ENCODE results near the gene PLEKHA5. TPM values are rescaled to one million over a fixed set of nuclear protein-coding genes. Genes with fewer than 3 reads are reported as not detected.

The PLEKHA5 gene
- total RNA-seq, 1 donor from 2014 or later: 5.3 TPM

DNA sequence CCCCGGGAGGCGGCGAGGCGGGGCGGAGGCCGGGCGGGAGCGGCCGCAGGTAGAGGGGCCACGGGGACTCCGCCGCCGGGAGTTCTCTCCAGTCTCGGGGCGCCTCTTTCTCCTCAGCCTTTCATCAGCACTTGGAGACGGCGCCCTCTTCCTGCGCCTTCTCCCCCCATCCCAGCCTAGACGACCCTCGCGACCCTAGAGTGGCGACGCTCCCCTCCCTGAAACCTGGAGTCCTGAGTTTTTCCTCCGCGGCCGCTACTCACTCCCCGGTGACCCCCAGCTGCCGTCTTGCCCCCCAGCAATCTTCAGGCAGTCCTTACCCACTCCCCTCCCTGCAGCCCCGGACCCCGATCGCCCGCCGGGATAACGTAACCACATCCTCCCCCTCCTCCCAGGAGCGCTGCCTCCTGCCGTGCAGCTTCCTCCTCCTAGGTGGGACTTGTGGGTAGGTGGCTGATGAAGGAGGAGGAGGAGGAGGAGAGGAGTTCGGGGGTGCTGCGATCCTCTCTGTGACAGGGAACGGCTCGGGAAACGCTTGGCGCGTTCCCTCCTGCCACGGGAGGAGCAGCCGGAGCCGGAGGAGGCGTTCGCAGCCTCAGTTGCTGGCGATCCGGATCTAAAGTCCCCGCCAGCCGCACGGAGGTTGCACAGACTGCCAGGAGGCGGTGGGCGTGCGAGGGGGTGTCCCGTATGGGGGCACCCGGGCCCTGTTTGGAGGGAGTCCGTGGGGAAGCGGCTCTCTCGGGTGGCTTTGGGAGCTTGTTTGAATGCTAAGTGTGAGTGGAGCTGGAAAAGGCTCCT is 891 bp downstream of the PLEKHA5 start:
- intact Hi-C loops (cut with micrococcal nuclease): no loop called here

DNA sequence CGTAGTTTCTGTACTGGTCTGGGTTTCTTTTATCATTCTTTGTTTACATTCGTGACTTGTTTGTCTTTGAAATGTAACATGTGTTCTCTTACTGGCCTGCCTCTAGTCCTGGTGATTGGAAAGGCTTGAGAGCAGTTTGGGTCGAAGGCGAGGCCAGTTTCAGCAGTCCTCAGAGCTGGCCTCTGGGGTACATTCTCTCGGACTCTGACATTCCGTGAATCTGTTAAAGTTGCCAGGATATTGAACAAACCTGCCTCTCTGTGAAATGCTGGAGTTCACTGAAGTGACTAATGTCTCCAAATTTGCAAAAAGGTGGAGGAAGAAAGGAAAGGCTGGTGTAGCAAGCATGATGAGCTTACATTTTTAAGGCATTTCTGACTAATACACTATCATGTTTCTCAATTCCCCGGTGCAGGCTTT is 1.5 kb downstream of the PLEKHA5 start:
- intact Hi-C loops (cut with micrococcal nuclease): no loop called here

DNA sequence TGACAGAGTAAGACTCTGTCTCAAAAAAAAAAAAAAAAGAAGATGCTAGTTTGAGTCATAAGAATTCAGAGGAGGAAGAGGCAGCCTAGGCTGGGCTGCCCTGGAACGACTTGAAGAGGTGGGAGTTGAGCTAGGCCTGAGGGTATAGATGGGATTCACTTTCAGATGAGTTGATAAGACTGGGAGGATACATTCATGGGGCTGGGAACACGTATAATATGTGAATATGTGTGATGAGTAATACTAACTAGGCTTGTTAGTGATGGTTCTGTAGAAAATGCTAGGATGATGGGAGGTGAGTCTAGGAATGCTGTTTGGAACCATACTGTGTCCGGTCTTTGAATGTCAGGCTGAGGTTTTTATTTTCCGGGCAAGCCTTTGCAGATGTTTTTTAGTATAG is 9.0 kb downstream of the PLEKHA5 start:
- intact Hi-C loops (cut with micrococcal nuclease): no loop called here

DNA sequence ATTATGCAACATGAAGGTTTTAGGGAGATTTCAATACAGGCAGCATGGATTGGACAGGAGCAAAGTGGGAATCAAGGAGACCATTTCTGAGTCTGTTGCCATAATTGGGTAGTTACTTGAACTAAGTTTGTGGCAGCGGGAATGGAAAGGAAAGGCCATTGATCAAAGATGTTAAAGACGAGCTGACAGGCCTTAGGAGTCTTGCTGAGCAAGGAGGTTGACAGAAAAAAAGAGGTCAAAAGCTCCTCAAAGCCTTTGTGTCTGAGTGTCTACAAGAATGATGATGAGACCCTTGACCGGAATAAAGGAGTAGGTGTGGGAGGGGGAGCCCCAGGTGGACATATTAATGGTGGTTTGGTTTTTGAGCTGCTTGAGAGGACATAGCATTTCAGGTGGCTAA is 9.4 kb downstream of the PLEKHA5 start:
- intact Hi-C loops (cut with micrococcal nuclease): no loop called here

DNA sequence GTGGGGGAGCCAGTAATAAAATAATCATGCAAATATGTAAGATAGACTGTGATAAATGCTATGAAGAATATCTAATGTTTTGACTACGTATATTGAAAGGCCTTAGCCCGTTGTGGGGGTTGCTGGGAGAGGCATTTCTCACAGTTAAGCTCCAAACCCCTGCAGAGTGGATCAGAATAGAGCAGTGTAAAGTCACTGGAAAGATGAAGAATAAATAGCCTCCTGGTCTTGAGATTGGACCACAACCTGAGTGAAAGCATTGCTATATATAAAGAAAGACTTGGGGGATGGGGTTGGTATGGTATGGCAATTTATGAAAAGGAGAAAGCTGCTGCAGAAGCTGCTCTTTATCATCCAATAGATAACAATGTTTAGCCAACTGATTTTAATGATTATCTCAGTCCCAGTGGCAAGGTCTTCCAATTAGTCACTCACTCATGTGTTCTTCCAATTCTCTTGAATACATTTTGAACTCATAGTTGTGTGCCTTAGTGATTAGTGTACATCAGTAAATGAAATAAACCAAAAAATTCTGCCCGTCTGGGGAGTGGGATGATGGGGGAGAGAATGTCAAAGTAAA is 10.2 kb downstream of the PLEKHA5 start:
- intact Hi-C loops (cut with micrococcal nuclease): no loop called here

DNA sequence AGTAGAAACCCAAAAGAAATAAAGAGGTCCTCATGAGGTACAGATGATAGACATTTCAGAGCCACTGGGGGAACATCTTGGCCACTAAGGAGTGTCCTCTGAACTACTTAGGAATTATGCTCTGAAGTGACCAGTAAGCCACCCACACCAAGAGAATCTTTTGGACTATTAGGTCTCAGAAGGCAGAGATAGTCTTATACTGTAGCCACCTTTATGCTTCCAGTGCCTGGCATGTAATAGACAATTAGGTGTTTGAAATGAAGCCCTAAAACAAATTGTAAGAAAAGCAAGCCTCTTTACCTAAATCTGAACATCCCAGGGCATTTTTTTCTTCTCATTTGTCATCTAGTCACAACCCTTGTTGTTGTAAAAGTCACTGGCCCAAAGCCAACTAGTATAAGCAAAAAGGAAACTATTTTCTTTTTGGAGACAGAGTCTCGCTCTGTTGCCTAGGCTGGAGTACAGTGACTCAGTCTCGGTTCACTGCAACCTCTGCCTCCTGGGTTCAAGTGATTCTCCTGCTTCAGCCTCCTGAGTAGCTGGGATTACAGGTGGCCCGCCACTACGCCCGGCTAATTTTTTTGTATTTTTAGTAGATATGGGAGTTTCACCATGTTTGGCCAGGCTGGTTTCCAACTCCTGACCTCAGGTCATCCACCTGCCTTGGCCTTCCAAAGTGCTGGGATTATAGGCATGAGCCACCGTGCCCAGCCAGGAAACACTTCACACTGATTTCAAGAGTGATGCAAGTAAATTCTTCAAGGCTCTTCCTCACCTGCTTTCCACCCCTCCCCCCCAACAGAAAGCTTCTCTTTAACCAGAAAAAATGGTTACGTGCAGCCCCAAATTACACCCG is 11.1 kb downstream of the PLEKHA5 start:
- intact Hi-C loops (cut with micrococcal nuclease): no loop called here

DNA sequence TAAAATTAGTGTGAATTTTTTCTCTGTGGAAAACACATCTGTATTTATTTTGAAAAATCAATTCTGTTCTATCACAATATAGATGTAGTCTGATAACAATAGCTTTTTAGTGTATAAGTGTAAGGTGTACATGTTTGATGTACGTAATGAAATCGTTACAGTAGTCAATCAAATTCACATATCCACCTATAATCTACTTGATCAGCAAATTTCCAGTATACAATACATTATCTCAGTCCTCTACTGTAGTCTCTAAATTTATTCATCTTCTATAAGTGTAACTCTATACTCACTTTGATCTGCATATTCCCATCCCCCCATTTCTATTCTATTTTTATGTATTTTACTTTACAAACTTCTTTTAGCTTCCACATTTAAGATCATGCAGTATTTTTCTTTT is 13.0 kb downstream of the PLEKHA5 start:
- intact Hi-C loops (cut with micrococcal nuclease): no loop called here

DNA sequence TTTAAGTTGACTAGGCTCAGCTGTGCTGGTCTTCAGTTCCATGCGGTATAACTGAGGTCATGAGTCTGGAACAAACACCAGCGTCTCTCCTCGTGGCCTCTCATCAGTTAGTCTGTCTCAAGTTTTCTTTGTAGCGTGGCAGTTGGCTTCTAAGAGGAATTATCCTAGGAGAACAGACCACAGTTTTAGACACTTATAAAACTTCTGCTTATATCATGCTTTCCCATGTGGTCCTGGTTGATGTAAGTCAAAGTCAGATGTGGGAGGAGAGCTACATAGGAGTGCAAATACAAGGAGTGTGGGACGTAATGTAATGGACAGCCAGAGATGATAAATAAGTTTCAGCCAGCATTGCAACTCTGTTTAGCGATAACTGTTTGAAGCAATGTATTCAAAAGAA is 14.8 kb downstream of the PLEKHA5 start:
- intact Hi-C loops (cut with micrococcal nuclease): no loop called here

DNA sequence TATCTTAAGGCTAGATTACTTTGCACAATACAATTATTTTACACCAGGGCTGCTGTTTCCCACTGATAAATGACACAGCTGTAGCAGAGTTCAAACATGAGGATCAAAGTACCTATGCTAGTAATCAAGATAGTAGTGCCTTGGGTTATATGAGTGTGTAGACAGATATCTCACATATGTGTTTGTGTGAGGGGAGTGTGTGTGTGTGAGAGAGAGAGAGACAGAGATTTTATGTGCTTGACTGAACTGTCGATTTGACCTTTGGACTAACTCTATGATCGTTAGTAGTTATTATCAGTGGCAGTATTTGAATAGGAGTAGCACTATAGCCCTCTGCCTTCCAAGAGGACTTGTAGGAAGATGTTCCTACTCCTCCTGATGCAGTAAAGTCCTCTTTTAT is 15.5 kb downstream of the PLEKHA5 start:
- intact Hi-C loops (cut with micrococcal nuclease): no loop called here

DNA sequence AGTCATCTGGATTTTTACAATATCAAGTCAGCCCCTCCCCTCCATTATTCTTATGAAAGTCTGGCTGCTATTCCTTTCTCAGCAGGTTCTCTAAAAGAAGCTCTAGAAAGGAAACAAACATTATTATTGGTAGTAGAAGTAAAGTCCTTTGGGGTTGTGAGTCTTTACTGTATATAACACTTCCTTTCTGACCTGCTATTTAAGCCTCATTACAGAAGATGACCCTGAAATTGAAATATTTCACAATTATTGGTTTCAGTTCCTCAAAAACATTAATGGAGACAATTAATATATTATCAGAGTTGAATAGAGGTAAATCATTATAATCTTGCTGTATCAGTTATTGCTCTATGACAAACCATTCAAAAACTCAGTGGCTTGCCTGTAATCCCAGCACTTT is 19.3 kb downstream of the PLEKHA5 start:
- intact Hi-C loops (cut with micrococcal nuclease): no loop called here

DNA sequence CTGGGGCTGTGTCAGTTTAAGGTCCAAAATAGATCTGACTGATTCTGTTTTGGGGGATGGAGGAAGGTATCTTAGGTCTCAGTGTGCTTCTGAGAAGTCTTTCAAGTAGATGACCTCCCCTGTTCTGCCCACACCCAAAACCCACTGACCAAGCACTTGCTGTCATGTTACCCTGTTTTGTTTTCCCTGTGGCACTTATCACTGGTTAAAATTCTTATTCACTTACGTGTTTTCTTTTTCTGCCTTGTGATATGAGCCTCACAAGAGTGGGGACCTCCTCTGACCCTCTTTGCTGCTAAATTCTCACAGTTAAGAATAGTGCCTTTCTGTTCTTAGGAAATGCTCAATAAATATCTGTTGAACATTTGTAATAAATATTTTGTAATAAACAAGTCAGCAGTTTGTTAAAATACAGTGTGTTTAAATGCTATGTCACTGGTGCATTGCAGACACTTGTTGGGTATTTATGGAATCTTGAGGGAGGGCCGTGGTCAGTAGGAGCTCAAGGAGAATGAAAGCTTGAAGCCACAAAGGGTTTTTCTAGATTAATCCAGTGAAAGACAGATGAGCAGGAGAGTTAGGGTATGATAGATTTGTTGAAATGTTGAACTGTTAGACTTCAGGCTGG is 20.9 kb downstream of the PLEKHA5 start:
- intact Hi-C loops (cut with micrococcal nuclease): no loop called here

DNA sequence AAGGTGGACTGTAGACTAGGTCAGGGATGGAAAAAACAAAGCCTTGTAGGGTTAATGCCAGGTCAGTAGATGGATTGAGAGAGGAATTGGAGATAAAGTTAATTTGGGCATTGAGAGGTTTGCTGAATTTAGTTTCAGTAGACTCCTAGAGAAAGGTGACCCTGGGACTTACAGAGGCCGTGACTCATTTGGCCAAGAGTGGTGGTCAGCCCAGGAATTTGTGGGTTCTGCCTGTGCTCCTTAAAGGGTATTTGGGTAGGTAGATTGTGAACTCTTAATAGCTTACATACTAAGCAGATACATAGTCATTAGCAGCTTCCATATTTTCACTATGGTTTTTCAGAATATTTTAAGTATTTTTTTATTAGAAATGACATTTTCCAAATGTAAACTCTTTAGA is 21.8 kb downstream of the PLEKHA5 start:
- intact Hi-C loops (cut with micrococcal nuclease): no loop called here

DNA sequence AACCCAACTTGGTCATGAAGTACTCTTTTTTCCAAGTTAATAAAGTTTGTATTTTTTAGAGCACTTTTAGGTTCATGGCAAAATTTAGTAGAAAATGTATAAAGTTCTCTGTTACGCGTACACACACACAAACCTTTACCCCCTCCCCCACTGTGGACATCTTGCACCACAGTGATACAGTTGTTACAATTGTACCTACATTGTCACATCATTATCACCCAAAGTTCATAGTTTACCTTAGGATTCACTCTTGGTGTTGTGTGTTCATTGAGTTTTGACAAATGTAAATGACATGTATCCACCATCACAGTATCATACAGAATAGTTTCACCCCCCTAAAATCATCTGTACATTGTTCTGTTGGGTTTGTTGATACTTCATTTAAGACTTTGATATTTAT is 23.9 kb downstream of the PLEKHA5 start:
- intact Hi-C loops (cut with micrococcal nuclease): no loop called here

DNA sequence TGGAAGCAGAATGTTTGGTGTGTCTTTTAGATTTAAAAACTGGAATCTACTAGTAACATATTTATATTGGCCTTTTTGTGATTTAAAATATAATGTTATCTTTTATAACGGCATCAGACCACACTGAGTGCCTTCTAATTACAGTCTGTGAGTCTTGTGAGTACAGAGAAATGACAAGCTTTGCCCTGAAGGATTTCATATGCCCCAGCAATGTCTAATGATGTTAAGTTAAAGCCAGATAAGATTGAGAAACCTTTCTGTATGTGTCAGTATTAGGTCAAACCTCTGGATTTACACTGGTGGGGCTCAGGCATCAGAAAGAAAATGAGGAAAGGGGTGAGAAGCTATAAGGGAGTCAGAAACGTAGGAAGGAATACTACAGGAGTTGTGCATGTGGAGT is 25.2 kb downstream of the PLEKHA5 start:
- intact Hi-C loops (cut with micrococcal nuclease): no loop called here

DNA sequence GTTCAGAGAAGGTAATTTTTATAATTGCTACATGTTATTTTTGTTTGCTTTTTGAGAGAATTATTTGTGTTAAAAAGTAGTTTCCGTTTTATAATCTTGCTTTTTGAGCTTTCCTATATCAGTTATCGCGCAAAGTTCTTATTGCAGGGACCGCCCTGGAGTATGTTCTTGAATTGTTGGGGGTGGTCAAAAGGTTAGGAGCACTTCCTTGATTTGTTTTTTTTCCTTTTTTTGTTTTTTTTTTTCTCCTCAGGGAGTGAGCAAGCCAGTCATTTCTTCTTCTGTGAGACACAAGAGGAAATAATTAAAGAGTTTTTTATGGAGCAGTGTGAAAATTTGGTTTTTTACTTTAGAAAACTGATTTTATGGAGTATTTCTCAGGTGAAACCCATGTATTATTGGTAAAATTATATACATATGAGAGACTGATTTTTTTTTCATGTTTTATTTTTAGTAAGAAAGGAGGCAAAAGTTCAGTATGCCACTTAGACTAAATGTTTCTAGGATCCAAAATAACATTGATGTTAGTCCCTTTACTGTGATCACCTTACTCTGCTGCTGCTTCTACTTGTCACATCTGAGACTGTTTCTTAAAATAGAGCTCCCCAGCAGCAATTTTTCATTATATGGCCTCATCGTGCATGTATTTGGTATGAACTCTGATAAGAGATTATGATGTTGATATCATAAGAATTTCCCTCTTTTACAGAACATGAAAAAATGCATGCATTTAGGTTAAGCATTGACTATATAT is 26.6 kb downstream of the PLEKHA5 start:
- intact Hi-C loops (cut with micrococcal nuclease): no loop called here

DNA sequence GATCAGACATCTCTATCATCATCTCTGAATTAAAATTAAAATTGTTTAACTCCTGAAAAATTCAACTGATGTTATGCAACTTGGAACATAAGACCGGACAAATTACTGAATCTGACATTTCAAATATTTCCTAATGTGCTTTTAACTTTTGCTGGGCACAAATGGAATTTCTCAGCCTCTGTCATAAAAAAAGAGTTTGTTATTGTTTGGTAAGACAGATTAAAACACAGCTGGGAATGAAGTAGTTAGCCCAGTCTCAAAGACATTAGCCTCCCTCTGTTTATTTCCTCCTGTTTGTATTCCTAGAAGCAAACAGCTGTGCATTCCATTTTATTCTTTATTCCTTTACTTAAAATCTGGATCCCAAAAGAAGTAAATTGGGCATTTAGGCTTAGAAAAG is 29.4 kb downstream of the PLEKHA5 start:
- intact Hi-C loops (cut with micrococcal nuclease): no loop called here

DNA sequence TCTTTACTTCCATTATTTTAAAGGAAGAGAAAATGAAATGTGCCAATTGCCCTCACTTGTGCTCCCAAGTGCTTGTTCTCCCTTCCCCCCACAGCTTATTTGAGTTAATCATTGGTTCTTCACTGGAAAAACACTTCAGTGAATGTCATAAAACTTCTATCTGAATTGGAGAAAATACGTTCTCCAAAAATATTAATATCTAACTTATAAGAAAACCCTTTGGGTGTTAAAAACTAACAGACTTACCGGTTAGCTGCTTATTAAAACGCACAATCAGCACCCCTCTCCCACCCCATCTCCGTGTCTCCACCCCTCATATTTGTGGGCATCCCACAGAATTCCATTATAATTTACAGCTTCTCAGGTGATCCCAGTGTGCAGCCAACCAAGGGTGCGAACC is 31.7 kb downstream of the PLEKHA5 start:
- intact Hi-C loops (cut with micrococcal nuclease): no loop called here

DNA sequence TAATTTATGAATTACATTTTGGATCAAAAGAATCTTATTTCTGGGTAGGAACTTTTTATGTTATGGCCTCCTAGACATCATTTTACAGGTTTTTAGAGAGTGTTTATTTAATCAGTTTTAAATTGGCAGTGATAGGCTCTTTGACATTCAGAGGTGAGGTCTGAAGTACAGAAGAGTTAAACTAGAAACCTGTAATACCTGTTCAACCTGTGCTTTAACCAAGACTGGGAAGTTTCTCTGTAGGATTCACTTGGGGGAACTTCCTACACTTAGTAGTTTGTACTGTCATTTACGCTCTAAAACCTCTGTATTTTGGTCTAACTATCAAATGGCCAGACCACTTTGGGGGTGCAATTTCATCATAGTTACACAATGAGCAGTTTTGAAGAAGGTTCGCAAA is 35.9 kb downstream of the PLEKHA5 start:
- intact Hi-C loops (cut with micrococcal nuclease): no loop called here

DNA sequence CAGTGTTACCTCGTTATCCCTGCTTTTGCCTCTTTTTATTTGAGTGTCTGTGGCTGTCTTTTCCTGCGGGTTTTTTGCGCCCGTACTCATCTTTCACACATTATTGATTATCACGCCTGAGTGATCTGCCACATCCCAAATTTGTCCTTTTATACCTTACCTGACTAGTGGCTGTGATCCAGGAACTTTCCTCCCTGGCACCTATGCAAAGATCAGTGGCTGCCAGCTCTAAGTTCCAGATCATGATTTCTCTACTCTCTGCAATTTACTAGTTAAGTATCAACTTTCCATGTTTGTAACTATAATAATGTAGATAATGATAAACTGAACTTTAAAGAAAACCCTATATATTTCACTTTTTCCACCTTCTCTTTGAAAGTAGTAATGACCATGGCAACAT is 36.9 kb downstream of the PLEKHA5 start:
- intact Hi-C loops (cut with micrococcal nuclease): no loop called here

DNA sequence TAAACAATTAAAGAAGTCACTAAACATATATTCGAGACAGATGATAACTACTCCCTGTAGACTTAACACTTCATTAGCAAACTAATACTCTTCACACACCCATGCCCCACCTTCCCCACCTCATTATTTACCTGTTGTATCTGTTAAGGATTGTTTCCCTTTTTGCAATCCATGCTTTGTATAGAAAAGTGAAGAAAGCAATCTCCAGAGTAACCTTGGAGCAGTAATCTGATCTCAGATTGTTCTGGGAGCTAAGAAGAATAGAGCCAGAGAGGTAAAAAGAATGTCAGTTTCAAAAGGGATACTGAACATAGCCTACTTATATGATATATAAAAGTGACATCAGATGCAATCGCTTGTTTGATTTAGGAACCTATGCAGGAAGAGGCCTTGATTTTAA is 37.4 kb downstream of the PLEKHA5 start:
- intact Hi-C loops (cut with micrococcal nuclease): no loop called here

DNA sequence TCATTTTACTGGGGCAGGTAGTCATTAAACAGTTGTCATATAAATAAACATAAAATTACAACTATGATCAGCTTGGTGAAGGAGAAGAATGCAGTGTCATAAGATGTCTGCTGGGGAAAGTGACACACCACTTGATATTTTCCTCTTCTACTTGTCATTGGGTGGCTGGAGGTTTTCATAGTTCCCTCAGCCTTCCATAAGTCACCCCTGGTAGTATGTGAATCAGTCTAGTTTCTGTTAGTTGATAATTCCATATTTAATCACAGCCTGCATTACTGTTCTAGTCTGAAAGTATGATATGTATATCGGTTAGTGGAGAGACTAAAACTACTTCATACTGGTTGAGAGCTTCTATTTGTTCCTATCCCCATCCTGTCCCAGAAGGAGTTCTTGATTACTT is 38.2 kb downstream of the PLEKHA5 start:
- intact Hi-C loops (cut with micrococcal nuclease): no loop called here

Measured in T-helper 2 cell treated with Interferon-gamma antibody and Interleukin-4, amounts not matched to agents 100 ng/mL and 5 ng/mL, for 36 hours (primary cell).